Neuronal stem cell (in vitro differentiated cells): ENCODE data around the gene MAPK13.

Experiments
- DNase-seq: peaks from one replicate; pipeline ENCODE4 v3.0.0-alpha.2; 2013; ENCODE audit warnings: low spot score
- H2AFZ ChIP-seq: one replicate; pipeline ENCODE4 v1.6.1; 2013; ENCODE audit warnings: mild to moderate bottlenecking, low read length, inconsistent platforms
- H2AK5ac ChIP-seq: 2 replicates; pipeline ENCODE4 v1.6.1; 2013; ENCODE audit warnings: low read depth, mild to moderate bottlenecking, inconsistent platforms, low read length, moderate library complexity, mixed read lengths
- H2BK120ac ChIP-seq: 2 replicates; pipeline ENCODE4 v1.6.1; 2013; ENCODE audit warnings: low read depth, mild to moderate bottlenecking, inconsistent platforms, low read length, moderate library complexity, mixed read lengths
- H2BK12ac ChIP-seq: one replicate; pipeline ENCODE4 v1.6.1; 2013; ENCODE audit warnings: low read length, inconsistent platforms
- H2BK15ac ChIP-seq: 2 replicates; pipeline ENCODE4 v1.6.1; 2013; ENCODE audit warnings: mild to moderate bottlenecking, low read length, inconsistent platforms, mixed read lengths
- H2BK5ac ChIP-seq: one replicate; pipeline ENCODE4 v1.6.1; 2013; ENCODE audit warnings: inconsistent platforms, mild to moderate bottlenecking, low read length, moderate library complexity
- H3K14ac ChIP-seq: one replicate; pipeline ENCODE4 v1.6.1; 2013; ENCODE audit warnings: low read length, inconsistent platforms
- H3K18ac ChIP-seq: 2 replicates; pipeline ENCODE4 v1.6.1; 2013; ENCODE audit warnings: low read length, inconsistent platforms
- H3K23ac ChIP-seq: 2 replicates; pipeline ENCODE4 v1.6.1; 2013; ENCODE audit warnings: low read depth, mild to moderate bottlenecking, mixed read lengths, low read length, inconsistent platforms; ENCODE audit not compliant: poor library complexity
- H3K27ac ChIP-seq: replicated peaks from 3 replicates; pipeline ENCODE4 v1.5.1; 2013; ENCODE audit warnings: low read length, inconsistent platforms
- H3K27me3 ChIP-seq, 3 experiments: 2 replicates each; pipeline ENCODE4 v1.6.1; 2013; ENCODE audit warnings: low read length in 3 of 3, mild to moderate bottlenecking in 2 of 3, inconsistent platforms in 1 of 3, low read depth in 1 of 3, mixed read lengths in 1 of 3, moderate library complexity in 1 of 3; ENCODE audit not compliant: control insufficient read depth in 3 of 3, insufficient read depth in 3 of 3
- H3K36me3 ChIP-seq, 2 donors: replicated peaks in 1 of 2; 2 replicates each; pipeline ENCODE4 v1.6.1; 2013; ENCODE audit warnings: low read length in 2 of 2; ENCODE audit not compliant: control insufficient read depth in 2 of 2, insufficient read depth in 2 of 2
- H3K4ac ChIP-seq: 2 replicates; pipeline ENCODE4 v1.6.1; 2013; ENCODE audit warnings: inconsistent platforms, mild to moderate bottlenecking, low read length, moderate library complexity
- H3K4me1 ChIP-seq, 2 donors: 1 replicate in 1 of 2; 2 replicates in 1 of 2; pipeline ENCODE4 v1.6.1; 2013; ENCODE audit warnings: low read length in 2 of 2, low read depth in 1 of 2; ENCODE audit not compliant: control insufficient read depth in 2 of 2, insufficient read depth in 1 of 2
- H3K4me2 ChIP-seq: one replicate; pipeline ENCODE4 v1.6.1; 2013; ENCODE audit warnings: mild to moderate bottlenecking, low read length, inconsistent platforms; ENCODE audit not compliant: insufficient read depth, poor library complexity, severe bottlenecking
- H3K4me3 ChIP-seq, 2 donors: 2 replicates each; pipeline ENCODE4 v1.5.1; 2013; ENCODE audit warnings: low read length in 2 of 2, mild to moderate bottlenecking in 2 of 2, inconsistent platforms in 1 of 2, moderate library complexity in 1 of 2
- H3K79me1 ChIP-seq: one replicate; pipeline ENCODE4 v1.6.1; 2013; ENCODE audit warnings: low read depth, mild to moderate bottlenecking, inconsistent platforms, low read length, moderate library complexity
- H3K9ac ChIP-seq: one replicate; pipeline ENCODE4 v1.6.1; 2013; ENCODE audit warnings: mild to moderate bottlenecking, low read depth, low read length, inconsistent platforms; ENCODE audit not compliant: poor library complexity
- H3K9me3 ChIP-seq, 2 donors: replicated peaks in 1 of 2; 2 replicates each; pipeline versions ENCODE3 to v1.6.1; 2013; ENCODE audit warnings: low read length in 2 of 2, mild to moderate bottlenecking in 2 of 2, inconsistent platforms in 1 of 2, low read depth in 1 of 2, mixed read lengths in 1 of 2, moderate library complexity in 1 of 2; ENCODE audit not compliant: control insufficient read depth in 2 of 2, insufficient read depth in 1 of 2
- H4K8ac ChIP-seq: one replicate; pipeline ENCODE4 v1.6.1; 2013; ENCODE audit warnings: low read depth, mild to moderate bottlenecking, inconsistent platforms, low read length, moderate library complexity
- H4K91ac ChIP-seq: one replicate; pipeline ENCODE4 v1.6.1; 2013; ENCODE audit warnings: low read length, low read depth, mild to moderate bottlenecking, inconsistent platforms; ENCODE audit not compliant: poor library complexity
- WGBS, 2 donors: extraction: QIAGEN DNeasy Blood & Tissue Kit; methylation state at CpG; one replicate each; pipeline ENCODE4 v1.1.7; 2013; ENCODE audit warnings: missing lambda C conversion rate in 2 of 2, mixed read lengths in 1 of 2; ENCODE audit not compliant: insufficient read length in 2 of 2, insufficient replicate concordance in 1 of 2; ENCODE audit errors: extremely low coverage in 2 of 2; 5-methylcytosine and 5-hydroxymethylcytosine counted together

MAPK13 gene

GRCh38 chr6:36135053-36135731, 4.9 kb downstream of the MAPK13 start:
- no CpG with 5 or more reads among the region's 13 CpGs for WGBS, 2 donors
- peaks cover 2 to 26% (median 24%) of the 10 kb centered on the region in 3 experiments for H3K27me3 ChIP-seq
- H3K79me1 ChIP-seq: no peaks in the 10 kb centered on the region
- no peak overlapping the region for H2AK5ac ChIP-seq
- no peak overlapping the region for H2BK15ac ChIP-seq
- no peak overlapping the region for H2BK120ac ChIP-seq
- no peak overlapping the region for H3K9ac ChIP-seq
- no peak overlapping the region for H4K91ac ChIP-seq
- H3K14ac ChIP-seq: no peak overlapping the region
- no peak overlapping the region for H3K4me2 ChIP-seq
- H3K23ac ChIP-seq: no peak overlapping the region
- H2BK5ac ChIP-seq: no peak overlapping the region
- H3K4me3 ChIP-seq: no peak overlapping the region
- no peak overlapping the region for H2BK12ac ChIP-seq
- H3K18ac ChIP-seq: no peak overlapping the region
- no peaks in the 10 kb centered on the region for H3K9me3 ChIP-seq
- no peaks in the 10 kb centered on the region for H3K36me3 ChIP-seq
- H2AFZ ChIP-seq: no peak overlapping the region
- DNase-seq: no peak
- H3K4me1 ChIP-seq: peaks cover 12 to 17% of the 10 kb centered on the region in 2 donors
- no peak overlapping the region for H4K8ac ChIP-seq
- no peak overlapping the region for H3K4ac ChIP-seq
- no peak overlapping the region for H3K27ac ChIP-seq

- Histone ChIP-seq H2AFZ (no peak overlapping the region), H4K8ac (no peak overlapping the region), H2BK120ac (no peak overlapping the region), H3K27ac (no peak overlapping the region), H2BK15ac (no peak overlapping the region), H3K9ac (no peak overlapping the region), H3K4me1 (peaks cover 8 to 15% of the 10 kb centered on the region in 2 donors), H2BK12ac (no peak overlapping the region), H2AK5ac (no peak overlapping the region), H3K4ac (no peak overlapping the region), H3K18ac (no peak overlapping the region), H3K23ac (no peak overlapping the region), H2BK5ac (no peak overlapping the region), H3K14ac (no peak overlapping the region), H3K9me3 (no peaks in the 10 kb centered on the region), H3K4me2 (no peak overlapping the region), H3K27me3 (peaks cover under 1 to 21% (median 18%) of the 10 kb centered on the region in 3 experiments), H3K79me1 (no peaks in the 10 kb centered on the region), H3K4me3 (no peak overlapping the region), H4K91ac (no peak overlapping the region), H3K36me3 (no peaks in the 10 kb centered on the region)
- no peak for DNase-seq
- WGBS, 2 donors: no CpG with 5 or more reads among the region's 2 CpGs
These were observed 5.7 kb downstream of the MAPK13 start for GRCh38 chr6:36136034-36136433.

- no peak overlapping the region for H2BK120ac ChIP-seq
- no peak for DNase-seq
- H2BK5ac ChIP-seq: no peak overlapping the region
- no peak overlapping the region for H3K4me3 ChIP-seq
- no peak overlapping the region for H3K4me2 ChIP-seq
- H3K18ac ChIP-seq: peak overlapping the region; percentile 18
- H2AFZ ChIP-seq: no peak overlapping the region
- no peak overlapping the region for H2BK15ac ChIP-seq
- H3K79me1 ChIP-seq: no peaks in the 10 kb centered on the region
- H2BK12ac ChIP-seq: no peak overlapping the region
- H3K27me3 ChIP-seq: peaks cover 0 to 21% (median 14%) of the 10 kb centered on the region in 3 experiments
- H3K27ac ChIP-seq: no peak overlapping the region
- no peak overlapping the region for H4K91ac ChIP-seq
- peaks cover 3 to 10% of the 10 kb centered on the region in 2 donors for H3K4me1 ChIP-seq
- no peak overlapping the region for H2AK5ac ChIP-seq
- WGBS, 2 donors: no CpG with 5 or more reads among the region's 12 CpGs
- H3K4ac ChIP-seq: no peak overlapping the region
- H3K23ac ChIP-seq: no peak overlapping the region
- no peak overlapping the region for H3K14ac ChIP-seq
- no peak overlapping the region for H3K9ac ChIP-seq
- H3K9me3 ChIP-seq: no peaks in the 10 kb centered on the region
- no peaks in the 10 kb centered on the region for H3K36me3 ChIP-seq
- H4K8ac ChIP-seq: no peak overlapping the region
These were observed 6.2 kb downstream of the MAPK13 start for GRCh38 chr6:36136551-36136950.

- H2BK120ac ChIP-seq: no peak overlapping the region
- no peaks in the 10 kb centered on the region for H3K9me3 ChIP-seq
- no peak overlapping the region for H3K4ac ChIP-seq
- no peaks in the 10 kb centered on the region for H3K79me1 ChIP-seq
- no peak overlapping the region for H3K23ac ChIP-seq
- H4K8ac ChIP-seq: no peak overlapping the region
- H3K9ac ChIP-seq: no peak overlapping the region
- H4K91ac ChIP-seq: no peak overlapping the region
- no peak overlapping the region for H2BK5ac ChIP-seq
- no peak overlapping the region for H3K4me3 ChIP-seq
- no peak overlapping the region for H3K4me2 ChIP-seq
- DNase-seq: no peak
- peaks cover 0 to 6% (median 2%) of the 10 kb centered on the region in 3 experiments for H3K27me3 ChIP-seq
- H2BK12ac ChIP-seq: no peak overlapping the region
- peaks cover 0 to 1% of the 10 kb centered on the region in 2 donors for H3K4me1 ChIP-seq
- WGBS, 2 donors: no CpG with 5 or more reads among the region's 15 CpGs
- no peak overlapping the region for H2AFZ ChIP-seq
- no peak overlapping the region for H3K18ac ChIP-seq
- no peak overlapping the region for H3K14ac ChIP-seq
- no peak overlapping the region for H2BK15ac ChIP-seq
- H3K36me3 ChIP-seq: no peaks in the 10 kb centered on the region
- H2AK5ac ChIP-seq: no peak overlapping the region
- H3K27ac ChIP-seq: no peak overlapping the region
These were observed 8.4 kb downstream of the MAPK13 start for GRCh38 chr6:36138667-36139066.
